H1 (cell line): ENCODE measurements around the gene PIEZO1. TPM values are rescaled to one million over a fixed set of nuclear protein-coding genes. Genes with fewer than 3 reads are reported as not detected.

Source experiments
- CTCF ChIA-PET: fragments of 300-600 bp; sonication (Branson Sonifier 250); formaldehyde crosslinking; loops from one replicate; lab custom pipeline; 2021; ENCODE audit not compliant: partially characterized antibody; lab: Charles Lee
- POLR2A ChIA-PET: fragments of 300-600 bp; sonication (Branson Sonifier 250); formaldehyde crosslinking; loops from one replicate; lab custom pipeline; 2021; ENCODE audit warnings: inconsistent platforms; ENCODE audit not compliant: partially characterized antibody; lab: Charles Lee
- DNase-seq, 2 experiments: peaks; one replicate each; pipeline versions ENCODE4 v3.0.0 to v3.0.0-alpha.2; 2010 to 2022; ENCODE audit warnings: low spot score in 2 of 2, low read depth in 1 of 2, mixed read lengths in 1 of 2
- FAIRE-seq: peaks from 2 replicates; lab custom pipeline; 2011; peaks lifted over from hg19 to GRCh38; lab: Jason Lieb, UNC
- H2AFZ ChIP-seq: 2 replicates; pipeline ENCODE4 v1.8.1; 2012; ENCODE audit warnings: low read length, inconsistent platforms
- H2AK5ac ChIP-seq: 2 replicates; pipeline ENCODE4 v1.6.1; 2013; ENCODE audit warnings: low read depth, low read length
- H2BK120ac ChIP-seq: replicated peaks from 2 replicates; pipeline ENCODE3; 2013; ENCODE audit warnings: low read depth, low read length, inconsistent platforms
- H2BK12ac ChIP-seq: 2 replicates; pipeline ENCODE4 v1.6.1; 2013; ENCODE audit warnings: low read depth, low read length
- H2BK15ac ChIP-seq: 2 replicates; pipeline ENCODE4 v1.6.1; 2013; ENCODE audit warnings: low read length
- H2BK20ac ChIP-seq: 2 replicates; pipeline ENCODE4 v1.6.1; 2013; ENCODE audit warnings: low read length
- H2BK5ac ChIP-seq: 2 replicates; pipeline ENCODE4 v1.6.1; 2013; ENCODE audit warnings: low read depth, low read length
- H3K14ac ChIP-seq: 2 replicates; pipeline ENCODE4 v1.6.1; 2013; ENCODE audit warnings: inconsistent platforms; ENCODE audit not compliant: insufficient read length
- H3K18ac ChIP-seq: 2 replicates; pipeline ENCODE4 v1.6.1; 2013; ENCODE audit warnings: low read length; ENCODE audit errors: extremely low read depth
- H3K23ac ChIP-seq: 2 replicates; pipeline ENCODE4 v1.6.1; 2013; ENCODE audit warnings: inconsistent platforms; ENCODE audit not compliant: insufficient read length
- H3K23me2 ChIP-seq: 2 replicates; pipeline ENCODE4 v1.6.1; 2013; ENCODE audit warnings: low read depth, low read length
- H3K27ac ChIP-seq: 2 replicates; pipeline ENCODE4 v1.6.1; 2011; ENCODE audit warnings: low read depth, low read length, inconsistent platforms
- H3K27me3 ChIP-seq, 4 experiments: replicated peaks in 1 of 4; 1 replicate in 1 of 4; 2 replicates in 3 of 4; pipeline versions ENCODE4 v1.6.1 to v1.8.1; 2011 to 2013; ENCODE audit warnings: low read length in 3 of 4, mild to moderate bottlenecking in 3 of 4, inconsistent platforms in 2 of 4, mixed read lengths in 2 of 4, moderate library complexity in 1 of 4; ENCODE audit not compliant: control insufficient read depth in 3 of 4, insufficient read depth in 3 of 4; ENCODE audit errors: extremely low read depth in 1 of 4
- H3K36me3 ChIP-seq, 4 experiments: 2 replicates each; pipeline versions ENCODE4 v1.6.1 to v1.8.1; 2011 to 2013; ENCODE audit warnings: mild to moderate bottlenecking in 4 of 4, low read length in 3 of 4, moderate library complexity in 2 of 4, control low read depth in 1 of 4, inconsistent platforms in 1 of 4; ENCODE audit not compliant: insufficient read depth in 4 of 4, control insufficient read depth in 2 of 4
- H3K4ac ChIP-seq: replicated peaks from 2 replicates; pipeline ENCODE3; 2013; ENCODE audit warnings: low read length, low read depth, mixed read lengths, inconsistent platforms; ENCODE audit not compliant: insufficient read length
- H3K4me1 ChIP-seq, 4 experiments: replicated peaks in 1 of 4; 1 replicate in 1 of 4; 2 replicates in 3 of 4; pipeline versions ENCODE4 v1.6.1 to v1.8.1; 2011 to 2013; ENCODE audit warnings: low read length in 3 of 4, inconsistent platforms in 2 of 4, mixed read lengths in 1 of 4; ENCODE audit not compliant: insufficient read depth in 4 of 4, control insufficient read depth in 3 of 4
- H3K4me2 ChIP-seq, 2 experiments: 2 replicates each; pipeline versions ENCODE4 v1.6.1 to v1.8.1; 2011 to 2013; ENCODE audit warnings: low read depth in 2 of 2, low read length in 2 of 2, control low read depth in 1 of 2, inconsistent platforms in 1 of 2, mild to moderate bottlenecking in 1 of 2; ENCODE audit not compliant: insufficient read depth in 1 of 2
- H3K4me3 ChIP-seq, 4 experiments: fragments of 200-600, 300-600 bp in 1 of 4; sonication (generic), shearing (Covaris generic), sonication (Bioruptor Twin) in 1 of 4; 2 replicates each; pipeline versions ENCODE4 v1.5.1 to v1.8.1; 2011 to 2016; ENCODE audit warnings: low read length in 4 of 4, low read depth in 3 of 4, control low read depth in 2 of 4, inconsistent platforms in 2 of 4, mild to moderate bottlenecking in 2 of 4, mixed read lengths in 1 of 4, moderate library complexity in 1 of 4; ENCODE audit not compliant: insufficient read depth in 2 of 4; ENCODE audit errors: extremely low read depth in 1 of 4
- H3K56ac ChIP-seq: replicated peaks from 2 replicates; pipeline ENCODE3; 2013; ENCODE audit warnings: low read depth, mild to moderate bottlenecking, mixed read lengths, low read length, inconsistent platforms; ENCODE audit not compliant: insufficient read length
- H3K79me1 ChIP-seq: 2 replicates; pipeline ENCODE4 v1.6.1; 2013; ENCODE audit warnings: low read depth, low read length, control low read depth
- H3K79me2 ChIP-seq, 2 experiments: 2 replicates each; pipeline versions ENCODE4 v1.6.1 to v1.8.1; 2012 to 2013; ENCODE audit warnings: low read length in 2 of 2, mild to moderate bottlenecking in 2 of 2, inconsistent platforms in 1 of 2; ENCODE audit not compliant: insufficient read depth in 2 of 2, control insufficient read depth in 1 of 2
- H3K9ac ChIP-seq, 4 experiments: replicated peaks in 1 of 4; 1 replicate in 1 of 4; 2 replicates in 3 of 4; pipeline versions ENCODE4 v1.6.1 to v1.8.1; 2011 to 2013; ENCODE audit warnings: low read depth in 3 of 4, low read length in 3 of 4, control low read depth in 2 of 4, mild to moderate bottlenecking in 2 of 4, moderate library complexity in 2 of 4, inconsistent platforms in 1 of 4; ENCODE audit errors: extremely low read depth in 1 of 4
- H3K9me3 ChIP-seq, 2 experiments: 2 replicates each; pipeline versions ENCODE4 v1.6.1 to v1.8.1; 2012 to 2013; ENCODE audit warnings: mild to moderate bottlenecking in 2 of 2, moderate library complexity in 2 of 2, control low read depth in 1 of 2, inconsistent platforms in 1 of 2, low read depth in 1 of 2, low read length in 1 of 2, mixed read lengths in 1 of 2; ENCODE audit not compliant: insufficient read depth in 2 of 2
- H4K20me1 ChIP-seq, 2 experiments: replicated peaks in 1 of 2; 2 replicates each; pipeline versions ENCODE3 to v1.8.1; 2011 to 2013; ENCODE audit warnings: inconsistent platforms in 2 of 2, low read length in 2 of 2, mild to moderate bottlenecking in 1 of 2; ENCODE audit not compliant: insufficient read depth in 2 of 2, control insufficient read depth in 1 of 2
- H4K5ac ChIP-seq: 2 replicates; pipeline ENCODE4 v1.6.1; 2013; ENCODE audit warnings: low read length, low read depth, mixed read lengths, inconsistent platforms; ENCODE audit not compliant: insufficient read length
- H4K8ac ChIP-seq: 2 replicates; pipeline ENCODE4 v1.8.0; 2013; ENCODE audit warnings: mild to moderate bottlenecking, moderate library complexity, low read length, inconsistent platforms; ENCODE audit not compliant: insufficient read depth; ENCODE audit errors: extremely low read depth
- H4K91ac ChIP-seq: replicated peaks from 2 replicates; pipeline ENCODE3; 2013; ENCODE audit warnings: low read length, mixed read lengths, inconsistent platforms; ENCODE audit not compliant: insufficient read length
- BRCA1 ChIP-seq: IDR thresholded peaks from 2 replicates; pipeline ENCODE4 v1.6.1; 2012; ENCODE audit warnings: low read depth, low read length, improper control_type of control experiment
- CEBPB ChIP-seq: IDR thresholded peaks from 2 replicates; pipeline ENCODE4 v1.6.1; 2012; ENCODE audit warnings: low read depth, low read length
- EP300 ChIP-seq, 2 experiments: IDR thresholded peaks; 1 replicate in 1 of 2; 2 replicates in 1 of 2; pipeline ENCODE4 v1.6.1; 2011 to 2012; ENCODE audit warnings: low read depth in 2 of 2, low read length in 2 of 2, mild to moderate bottlenecking in 2 of 2, borderline replicate concordance in 1 of 2, inconsistent platforms in 1 of 2, moderate library complexity in 1 of 2
- JUN ChIP-seq: IDR thresholded peaks from 2 replicates; pipeline ENCODE4 v1.6.1; 2011; ENCODE audit warnings: low read depth, mild to moderate bottlenecking, improper control_type of control experiment, low read length
- POLR2AphosphoS5 ChIP-seq: IDR thresholded peaks from 2 replicates; pipeline ENCODE4 v1.6.1; 2011; ENCODE audit warnings: low read depth, low read length
- SIRT6 ChIP-seq: IDR thresholded peaks from one replicate; pipeline ENCODE4 v1.7.1; 2012; ENCODE audit warnings: low read length, inconsistent platforms
- YY1 ChIP-seq: IDR thresholded peaks from 2 replicates; pipeline ENCODE4 v1.6.1; 2011; ENCODE audit warnings: low read depth, mild to moderate bottlenecking, low read length
- WGBS, 2 experiments: shearing (Covaris generic) in 1 of 2; methylation state at CpG; one replicate each; pipeline versions ENCODE4 v1.1.6 to v1.1.7; 2013 to 2015; ENCODE audit warnings: low lambda C conversion rate in 2 of 2, mixed read lengths in 2 of 2, inconsistent platforms in 1 of 2, low coverage in 1 of 2, missing lambda C conversion rate in 1 of 2; ENCODE audit not compliant: insufficient replicate concordance in 2 of 2, insufficient coverage in 1 of 2, insufficient read length in 1 of 2; ENCODE audit errors: extremely low coverage in 1 of 2, missing lambda C conversion rate in 1 of 2; 5-methylcytosine and 5-hydroxymethylcytosine counted together
- polyA plus RNA-seq, 7 experiments: library from polyadenylated mRNA; depleted of rRNA in 3 of 7; stranded (reverse) in 5 of 7; unstranded in 2 of 7; fragments of >200 nt in 5 of 7; fragments of 200-250 nt in 2 of 7; gene quantifications; 1 replicate in 5 of 7; 2 replicates in 1 of 7; 4 replicates in 1 of 7; pipeline versions ENCODE4 v1.2.1 to v1.2.3, GENCODE V29; 2011 to 2013; ENCODE audit warnings: missing spikeins in 2 of 7, mixed read lengths in 2 of 7
- total RNA-seq: library from RNA; stranded (reverse); fragmentation: NEBNext Ultra II Directional; extraction: Animal tissue kit (Norgen Biotek cat#: 25700); gene quantifications from 2 replicates; pipeline ENCODE4 v1.2.1, GENCODE V29; 2021

Gene PIEZO1
- total and polyA plus RNA-seq, 2 of the 8 experiments (the other 6 are each of a cell fraction or from before 2014, with no cell fraction given) = 42.3 to 67.5 TPM

- no peak for TF ChIP-seq POLR2AphosphoS5
- TF ChIP-seq EP300 (IDR thresholded peaks at IDR 0.05; ENCODE audit: borderline replicate concordance in 1 of 2, low read depth in 2 of 2, low read length in 2 of 2) = no peak
- TF ChIP-seq BRCA1 = no peak
- TF ChIP-seq JUN = no peak
- TF ChIP-seq CEBPB = no peak
- TF ChIP-seq SIRT6 = no peak
- TF ChIP-seq YY1 = no peak
- DNase-seq (no peak), FAIRE-seq (no peak)
- no peaks in the 10 kb centered on the region for H3K9me3 ChIP-seq
- peaks cover 4 to 33% (median 28%) of the 10 kb centered on the region in 4 experiments for H3K4me1 ChIP-seq
- H3K23ac ChIP-seq = no peak overlapping the region
- no peak overlapping the region for H3K4ac ChIP-seq
- peaks cover 5% of the 10 kb centered on the region for H3K79me1 ChIP-seq
- H3K23me2 ChIP-seq = no peaks in the 10 kb centered on the region
- 0 out of 2 replicates have a peak overlapping the region, but pooled peaks have one; percentile 17 for H2BK12ac ChIP-seq
- no peak overlapping the region; the same call in 1 of the 2 replicates for H3K18ac ChIP-seq
- H2BK20ac ChIP-seq = no peak overlapping the region
- H2BK5ac ChIP-seq = 0 out of 2 replicates have a peak overlapping the region, but pooled peaks have one; percentile 82
- no peak overlapping the region for H3K14ac ChIP-seq
- H3K4me2 ChIP-seq = no peak overlapping the region
- ChIA-PET CTCF (interaction anchor here (1.2 to 25.0 kb wide), 8 partner anchors 9 to 97 kb away, joined by 3 to 251 read pairs (median 30); no protein-coding TSS in a partner anchor), POLR2A (interaction anchor here (1.0 to 4.1 kb wide), 4 partner anchors 11 to 26 kb away, joined by 3 to 22 read pairs (median 10); no protein-coding TSS in a partner anchor)
- no peak overlapping the region for H2AFZ ChIP-seq
- no peak overlapping the region for H3K9ac ChIP-seq
- no peak overlapping the region for H4K91ac ChIP-seq
- 0 out of 2 replicates have a peak overlapping the region, but pooled peaks have one; percentile 92 for H2AK5ac ChIP-seq
- no peak overlapping the region for H3K27ac ChIP-seq
- H3K79me2 ChIP-seq = peaks cover 0 to under 1% of the 10 kb centered on the region in 2 experiments; a peak in 1 of 4 replicates
- no peak overlapping the region for H4K5ac ChIP-seq
- H2BK120ac ChIP-seq = no peak overlapping the region
- 82% methylated on average over 6 of the region's 10 CpGs; no CpG with 5 or more reads in 1 of the 2 experiments for WGBS, 2 experiments
- H3K56ac ChIP-seq = no peak overlapping the region
- no peak overlapping the region for H2BK15ac ChIP-seq
- peaks cover 0 to 11% of the 10 kb centered on the region in 2 experiments for H4K20me1 ChIP-seq
- H3K27me3 ChIP-seq = no peaks in the 10 kb centered on the region
- no peak overlapping the region for H3K4me3 ChIP-seq
- no peak overlapping the region for H4K8ac ChIP-seq
- H3K36me3 ChIP-seq = no peaks in the 10 kb centered on the region
Measured at GRCh38 chr16:88761830-88762229, 23.2 kb downstream of the PIEZO1 start.
